Effector CD4-positive, alpha-beta T cell (primary cell): Measurements from ENCODE around the gene ANLN.
"Not testable (repeated sequence)": the region's sequence is repeated elsewhere in the genome, so short reads cannot be mapped to it uniquely, and the experiment has no call there.

ENCODE experiments used
- DNase-seq: peaks from one replicate; pipeline ENCODE4 v3.0.0-alpha.2; 2020

Gene ANLN

GRCh38 chr7:36468370-36469101 lies 78.9 kb downstream of the ANLN start:
- no peak for DNase-seq

GRCh38 chr7:36469236-36469635 lies 79.6 kb downstream of the ANLN start:
- no peak for DNase-seq

- DNase-seq: no peak
Measured at GRCh38 chr7:36472141-36472729, 82.6 kb downstream of the ANLN start.

- no peak for DNase-seq
Measured at GRCh38 chr7:36473454-36474282, 84.0 kb downstream of the ANLN start.

- no peak for DNase-seq
Measured at GRCh38 chr7:36474283-36475010, 84.8 kb downstream of the ANLN start.

DNA sequence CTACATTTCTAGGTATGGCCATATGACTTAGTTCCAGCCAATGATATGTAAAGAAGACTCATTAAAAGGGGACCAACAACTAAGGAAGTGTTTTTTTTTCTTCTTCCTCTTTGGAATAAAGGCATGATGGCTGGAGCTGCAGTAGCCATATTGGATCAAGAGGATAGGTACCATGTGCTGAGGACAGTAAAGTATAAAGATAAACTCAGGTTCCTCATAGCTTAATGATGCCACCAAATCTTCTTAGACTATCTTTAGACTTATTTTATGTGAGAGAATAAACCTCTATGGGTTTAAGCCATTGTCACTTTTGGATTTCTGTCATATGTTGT lies 85.3 kb downstream of the ANLN start:
- DNase-seq: no peak

DNA sequence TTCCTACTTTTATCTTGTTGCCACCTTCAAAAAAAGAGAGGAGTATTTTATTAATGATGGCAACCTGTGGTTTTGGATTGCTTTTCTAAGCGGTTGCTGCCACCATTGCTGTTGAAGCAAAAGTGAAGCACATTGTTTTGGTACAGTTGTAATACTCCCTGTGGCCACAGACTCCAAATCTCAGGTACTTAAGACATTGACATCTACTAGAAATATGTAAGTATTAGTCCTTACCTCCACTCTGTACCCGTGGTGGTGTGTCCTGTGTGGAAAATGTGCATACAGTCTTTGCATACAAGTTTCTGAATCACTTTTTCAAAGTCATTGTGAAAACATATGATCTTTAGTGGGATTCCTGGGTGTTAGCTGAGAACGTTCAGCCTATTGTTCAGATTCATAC lies 85.7 kb downstream of the ANLN start:
- no peak for DNase-seq

DNA sequence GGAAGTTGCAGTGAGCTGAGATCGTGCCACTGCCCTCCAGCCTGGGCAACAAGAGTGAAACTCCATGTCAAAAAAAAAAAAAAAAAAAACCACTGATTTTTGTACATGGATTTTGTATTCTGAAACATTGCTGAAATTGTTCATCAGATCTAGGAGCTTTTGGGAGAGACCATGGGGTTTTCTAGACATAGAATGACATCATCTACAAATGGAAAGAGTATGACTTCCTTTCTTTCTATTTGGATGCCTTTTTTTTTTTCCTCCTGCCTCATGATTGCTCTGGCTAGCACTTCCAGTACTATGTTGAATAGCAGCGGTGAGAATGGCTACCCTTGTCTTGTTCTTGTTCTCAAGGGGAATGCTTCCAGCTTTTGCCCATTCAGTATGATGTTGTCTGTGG lies 89.1 kb downstream of the ANLN start:
- DNase-seq: no peak

- not testable (repeated sequence) for DNase-seq
Measured at GRCh38 chr7:36483853-36484252, 94.2 kb downstream of the ANLN start.

- DNase-seq: no peak
Measured at GRCh38 chr7:36484265-36484664, 94.6 kb downstream of the ANLN start.

DNA sequence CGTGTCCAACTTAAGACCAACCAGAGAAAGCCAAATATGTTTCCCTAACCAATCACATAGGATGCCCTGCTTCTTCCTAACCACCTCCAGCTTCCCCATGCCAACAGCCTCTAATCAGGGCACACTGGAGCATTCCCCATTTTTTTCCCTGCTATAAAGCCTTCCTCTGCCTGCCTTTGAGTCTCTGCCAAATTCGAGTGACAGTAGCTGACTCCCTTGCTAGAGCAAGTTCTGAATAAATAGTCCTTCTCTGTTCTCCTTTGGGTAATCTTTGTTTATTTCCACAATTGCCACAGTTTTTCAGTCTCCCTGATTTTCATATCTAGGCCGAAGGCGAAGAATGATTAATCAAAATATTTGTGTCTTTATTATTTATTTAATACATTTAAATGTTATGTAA lies 96.7 kb downstream of the ANLN start:
- no peak for DNase-seq

DNA sequence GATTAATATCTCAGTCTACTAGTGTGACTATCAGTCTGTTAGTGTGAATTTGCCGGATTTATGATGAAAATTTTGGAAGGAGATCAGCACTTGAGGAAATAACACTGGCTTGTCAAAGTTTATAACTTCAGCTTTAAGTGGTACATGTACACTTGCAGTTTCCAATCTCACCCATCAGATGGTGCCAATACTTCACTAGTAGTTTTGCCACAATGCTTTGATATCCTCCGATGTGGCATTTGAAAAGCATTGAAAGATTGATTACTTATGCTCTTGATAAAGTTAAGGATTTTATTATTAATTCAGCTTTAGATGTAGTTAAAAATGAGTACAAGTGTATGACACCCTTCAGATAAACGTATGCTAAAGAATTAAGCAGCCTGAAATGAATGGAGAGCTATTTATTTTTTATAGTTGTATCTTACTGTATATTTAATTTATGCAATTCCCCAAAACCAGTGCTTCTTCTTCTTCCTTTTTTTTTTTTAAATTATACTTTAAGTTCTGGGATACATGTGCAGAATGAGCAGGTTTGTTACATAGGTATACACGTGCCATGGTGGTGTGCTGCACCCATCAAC lies 98.2 kb downstream of the ANLN start:
- DNase-seq: peak; percentile 20

DNA sequence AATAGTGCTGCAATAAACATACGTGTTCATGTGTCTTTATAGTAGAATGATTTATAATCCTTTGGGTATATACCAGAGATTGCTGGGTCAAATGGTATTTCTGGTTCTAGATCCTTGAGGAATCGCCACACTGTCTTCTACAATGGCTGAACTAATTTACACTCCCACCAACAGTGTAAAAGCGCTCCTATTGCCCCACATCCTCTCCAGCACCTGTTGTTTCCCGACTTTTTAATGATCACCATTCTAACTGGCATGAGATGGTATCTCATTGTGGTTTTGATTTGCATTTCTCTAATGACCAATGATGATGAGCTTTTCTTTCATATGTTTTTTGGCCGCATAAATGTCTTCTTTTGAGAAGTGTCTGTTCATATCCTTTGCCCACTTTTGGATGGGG lies 99.0 kb downstream of the ANLN start:
- not testable (repeated sequence) for DNase-seq

- DNase-seq: no peak
Measured at GRCh38 chr7:36490419-36490830, 100.8 kb downstream of the ANLN start.

GRCh38 chr7:36491317-36491716 lies 101.7 kb downstream of the ANLN start:
- no peak for DNase-seq

GRCh38 chr7:36496576-36496975 lies 106.9 kb downstream of the ANLN start:
- no peak for DNase-seq

DNA sequence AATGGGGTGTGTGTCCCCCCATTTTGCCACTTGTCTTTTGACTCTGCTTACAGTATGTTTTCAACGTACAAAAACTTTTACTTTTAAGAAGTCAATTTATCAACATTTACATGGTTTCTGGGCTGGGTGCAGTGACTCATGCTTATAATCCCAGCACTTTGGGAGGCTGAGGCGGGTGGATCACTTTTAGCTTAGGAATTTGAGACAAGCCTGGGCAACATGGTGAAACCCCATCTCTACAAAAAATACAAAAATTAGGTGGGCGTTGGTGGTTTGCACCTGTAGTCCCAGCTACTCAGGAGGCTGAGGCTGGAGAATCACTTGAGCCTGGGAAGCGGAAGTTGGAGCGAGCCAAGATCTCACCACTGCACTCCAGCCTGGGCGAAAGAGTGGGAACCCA lies 107.5 kb downstream of the ANLN start:
- not testable (repeated sequence) for DNase-seq

DNA sequence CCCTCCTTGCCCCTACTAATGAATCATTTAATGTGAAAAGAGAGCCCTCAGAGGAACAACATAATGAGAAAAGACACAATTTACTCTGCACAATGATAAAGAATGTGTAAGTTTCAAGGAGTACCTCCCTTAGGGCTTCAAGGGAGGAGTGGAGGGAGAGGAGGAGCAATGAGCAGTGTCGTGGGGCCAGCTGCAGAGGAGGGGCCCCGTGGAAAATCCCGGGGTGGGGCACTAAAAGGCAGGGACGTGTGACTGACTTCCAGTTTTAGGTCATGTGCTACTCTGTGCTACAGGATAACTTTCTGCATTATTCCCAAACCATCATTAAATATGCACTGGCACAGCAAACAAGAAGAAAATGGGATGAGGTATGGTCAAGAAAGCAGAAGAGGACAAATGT lies 108.1 kb downstream of the ANLN start:
- no peak for DNase-seq
